Endothelial cell (in vitro differentiated cells): Measurements from ENCODE around the gene DLGAP1. TPM values are rescaled to one million over a fixed set of nuclear protein-coding genes. Genes with fewer than 3 reads are reported as not detected.
A peak's percentile ranks its signal among the peaks of the same experiment; 100 is the strongest.

Experiments used
- DNase-seq: peaks from one replicate; pipeline ENCODE4 v3.0.0; 2021; ENCODE audit warnings: low spot score
- H3K27ac Mint-ChIP-seq: one replicate; pipeline ENCODE4 v1.8.0; 2021; ENCODE audit warnings: mixed read lengths, inconsistent platforms; ENCODE audit not compliant: unreplicated experiment
- H3K27me3 Mint-ChIP-seq: one replicate; pipeline ENCODE4 v1.8.0; 2021; ENCODE audit warnings: mild to moderate bottlenecking, moderate library complexity, mixed read lengths, inconsistent platforms; ENCODE audit not compliant: unreplicated experiment
- H3K36me3 Mint-ChIP-seq: one replicate; pipeline ENCODE4 v1.8.0; 2021; ENCODE audit warnings: mild to moderate bottlenecking, low read depth, mixed read lengths, inconsistent platforms; ENCODE audit not compliant: unreplicated experiment
- H3K4me1 Mint-ChIP-seq: one replicate; pipeline ENCODE4 v1.8.0; 2021; ENCODE audit warnings: mild to moderate bottlenecking, mixed read lengths, inconsistent platforms; ENCODE audit not compliant: unreplicated experiment
- H3K4me3 Mint-ChIP-seq: one replicate; pipeline ENCODE4 v1.8.0; 2021; ENCODE audit warnings: mild to moderate bottlenecking, mixed read lengths, inconsistent platforms; ENCODE audit not compliant: unreplicated experiment
- H3K9me3 Mint-ChIP-seq: one replicate; pipeline ENCODE4 v1.8.0; 2021; ENCODE audit warnings: mixed read lengths, inconsistent platforms; ENCODE audit not compliant: unreplicated experiment
- CTCF ChIP-seq: fragments of 200-600 bp; sonication (generic); IDR thresholded peaks from one replicate; pipeline ENCODE4 v1.5.0; 2021; ENCODE audit warnings: antibody characterized with exemption; ENCODE audit not compliant: unreplicated experiment
- total RNA-seq: library from RNA; stranded (reverse); fragmentation: NEBNext Ultra II Directional; extraction: Animal tissue kit (Norgen Biotek cat#: 25700); gene quantifications from one replicate; pipeline ENCODE4 v1.2.1, GENCODE V29; 2021; ENCODE audit not compliant: unreplicated experiment

Gene DLGAP1
- total RNA-seq, 1 donor from 2014 or later, result 1.8 TPM

GRCh38 chr18:3655254-3656050, 799.7 kb downstream of the DLGAP1 start:
- no peak for DNase-seq
- H3K4me3 Mint-ChIP-seq, result no peak overlapping the region
- H3K27ac Mint-ChIP-seq, result peak overlapping the region; percentile 21
- no peaks in the 10 kb centered on the region for H3K9me3 Mint-ChIP-seq
- TF ChIP-seq CTCF, result no peak
- H3K27me3 Mint-ChIP-seq, result peaks cover 2% of the 10 kb centered on the region
- H3K36me3 Mint-ChIP-seq, result no peaks in the 10 kb centered on the region
- peaks cover 24% of the 10 kb centered on the region for H3K4me1 Mint-ChIP-seq

GRCh38 chr18:3654442-3655253, 800.5 kb downstream of the DLGAP1 start:
- Mint-ChIP-seq H3K4me1 (peaks cover 19% of the 10 kb centered on the region), H3K36me3 (no peaks in the 10 kb centered on the region), H3K27me3 (peaks cover 2% of the 10 kb centered on the region), H3K4me3 (no peak overlapping the region), H3K9me3 (no peaks in the 10 kb centered on the region), H3K27ac (peak overlapping the region; percentile 21)
- TF ChIP-seq CTCF, result no peak
- no peak for DNase-seq

- Mint-ChIP-seq H3K9me3 (no peaks in the 10 kb centered on the region), H3K4me3 (no peak overlapping the region), H3K36me3 (no peaks in the 10 kb centered on the region), H3K4me1 (peaks cover 19% of the 10 kb centered on the region), H3K27me3 (peaks cover 2% of the 10 kb centered on the region), H3K27ac (no peak overlapping the region)
- TF ChIP-seq CTCF, result no peak
- no peak for DNase-seq
Measured at GRCh38 chr18:3653851-3654441, 801.2 kb downstream of the DLGAP1 start.

- no peak overlapping the region for H3K27ac Mint-ChIP-seq
- H3K36me3 Mint-ChIP-seq, result no peaks in the 10 kb centered on the region
- no peaks in the 10 kb centered on the region for H3K9me3 Mint-ChIP-seq
- no peak overlapping the region for H3K4me3 Mint-ChIP-seq
- TF ChIP-seq CTCF, result no peak
- no peak for DNase-seq
- H3K27me3 Mint-ChIP-seq, result peaks cover 2% of the 10 kb centered on the region
- H3K4me1 Mint-ChIP-seq, result peaks cover 19% of the 10 kb centered on the region
Measured at GRCh38 chr18:3653263-3653850, 801.8 kb downstream of the DLGAP1 start.
